Duodenal mucosa (tissue), 2 donors: Measurements from ENCODE around the gene SORCS2.

Experiments
- H3K27ac ChIP-seq: one replicate; pipeline ENCODE4 v1.7.0; 2013; ENCODE audit warnings: low read depth, low read length
- H3K27me3 ChIP-seq, 2 donors: one replicate each; pipeline ENCODE4 v1.7.0; 2013; ENCODE audit warnings: low read length in 2 of 2, control low read depth in 1 of 2; ENCODE audit not compliant: insufficient read depth in 2 of 2, control insufficient read depth in 1 of 2
- H3K36me3 ChIP-seq, 2 donors: one replicate each; pipeline ENCODE4 v1.7.0; 2013; ENCODE audit warnings: low read length in 2 of 2, control low read depth in 1 of 2; ENCODE audit not compliant: insufficient read depth in 2 of 2, control insufficient read depth in 1 of 2
- H3K4me1 ChIP-seq, 2 donors: one replicate each; pipeline ENCODE4 v1.7.0; 2013; ENCODE audit warnings: low read length in 2 of 2, control low read depth in 1 of 2; ENCODE audit not compliant: insufficient read depth in 2 of 2, control insufficient read depth in 1 of 2
- H3K4me3 ChIP-seq, 2 donors: one replicate each; pipeline ENCODE4 v1.7.0; 2013; ENCODE audit warnings: low read length in 2 of 2, low read depth in 1 of 2
- H3K9ac ChIP-seq, 2 donors: one replicate each; pipeline ENCODE4 v1.7.0; 2013; ENCODE audit warnings: low read length in 2 of 2, low read depth in 1 of 2
- H3K9me3 ChIP-seq, 2 donors: one replicate each; pipeline ENCODE4 v1.7.0; 2013; ENCODE audit warnings: low read length in 2 of 2, control low read depth in 1 of 2; ENCODE audit not compliant: control insufficient read depth in 1 of 2

Gene SORCS2

DNA sequence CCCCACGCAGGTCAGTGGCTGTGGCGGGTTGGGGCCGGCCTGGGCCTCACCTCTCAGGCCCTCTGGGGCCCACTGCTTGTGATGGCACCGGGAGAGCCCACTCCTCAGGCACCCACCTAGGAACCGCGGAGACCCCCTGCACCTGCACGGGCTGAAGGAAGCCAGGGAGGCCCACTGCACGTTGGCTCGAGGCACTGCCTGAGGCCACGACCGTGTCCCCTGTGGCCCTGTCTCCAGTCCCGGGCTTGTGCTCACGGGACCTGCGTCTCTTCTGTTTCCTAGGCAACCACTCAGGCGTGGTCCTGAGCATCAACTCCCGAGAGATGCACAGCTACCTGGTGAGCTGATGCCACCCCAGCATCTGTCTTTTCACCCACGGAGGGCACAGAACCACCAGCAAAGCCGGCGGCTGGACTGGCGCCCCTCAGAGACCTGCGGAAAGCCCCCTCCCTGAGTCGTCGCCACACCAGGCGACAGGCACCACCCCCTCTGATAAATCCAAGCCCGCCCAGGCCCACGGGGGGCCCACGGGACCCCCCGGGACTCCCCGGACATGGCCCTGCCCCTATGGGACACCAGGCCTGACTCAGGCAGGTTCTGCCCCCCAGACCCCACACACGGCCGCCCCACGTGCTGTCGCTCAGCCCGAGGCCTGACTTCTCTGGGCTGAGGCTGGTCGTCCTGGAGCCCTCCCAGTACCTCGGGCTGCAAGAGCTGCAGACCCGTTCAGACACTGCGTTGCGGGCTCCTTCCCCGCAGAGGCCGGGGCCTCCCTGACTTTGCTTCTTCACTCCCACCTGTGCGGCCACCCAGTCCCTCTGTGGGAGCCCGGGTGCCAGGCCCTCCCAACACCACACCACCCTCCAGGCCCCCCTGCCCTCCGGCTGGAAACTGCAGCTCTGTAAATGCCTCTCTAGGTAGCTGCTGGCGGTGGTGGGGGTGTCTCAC, 547.9 kb downstream of the SORCS2 start:
- Histone ChIP-seq H3K9ac (no peak overlapping the region), H3K27ac (no peak overlapping the region), H3K36me3 (no peaks in the 10 kb centered on the region), H3K27me3 (no peaks in the 10 kb centered on the region), H3K4me1 (no peaks in the 10 kb centered on the region), H3K9me3 (no peaks in the 10 kb centered on the region), H3K4me3 (no peak overlapping the region)

DNA sequence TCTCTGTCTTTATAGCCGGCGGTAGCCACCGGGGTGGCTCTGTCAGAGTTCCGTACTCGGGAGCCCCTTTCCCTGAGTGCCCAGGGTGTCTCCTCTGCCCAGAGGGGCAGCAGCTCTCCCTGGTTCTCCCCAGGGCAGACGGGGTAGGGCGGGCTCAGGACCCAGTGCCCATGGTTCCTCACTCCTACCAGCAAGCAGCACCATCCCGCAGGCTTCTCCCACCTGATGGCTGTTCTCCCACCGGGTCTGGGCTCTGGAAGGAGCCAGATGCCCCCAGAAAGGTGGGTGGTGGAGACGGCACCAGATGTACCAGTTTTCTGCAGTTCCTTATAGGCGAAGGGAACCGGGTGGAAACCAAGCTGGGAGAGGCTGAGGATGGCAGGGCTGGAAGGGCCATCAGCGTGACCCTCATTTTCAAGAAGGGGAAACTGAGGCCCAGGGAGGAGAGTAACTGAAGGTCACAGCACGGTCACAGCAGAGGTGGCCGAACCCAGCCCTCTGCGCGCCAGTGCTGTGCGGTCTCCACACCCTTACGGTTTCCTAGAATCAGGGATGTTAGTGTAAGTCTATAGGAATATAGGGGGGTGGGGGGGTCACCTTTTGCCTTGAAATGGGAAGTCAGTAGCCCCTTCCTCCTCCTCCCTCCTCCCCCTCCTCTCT, 548.7 kb downstream of the SORCS2 start:
- Histone ChIP-seq H3K4me3 (no peak overlapping the region), H3K4me1 (no peaks in the 10 kb centered on the region), H3K9me3 (no peaks in the 10 kb centered on the region), H3K27ac (no peak overlapping the region), H3K36me3 (no peaks in the 10 kb centered on the region), H3K9ac (no peak overlapping the region), H3K27me3 (no peaks in the 10 kb centered on the region)

DNA sequence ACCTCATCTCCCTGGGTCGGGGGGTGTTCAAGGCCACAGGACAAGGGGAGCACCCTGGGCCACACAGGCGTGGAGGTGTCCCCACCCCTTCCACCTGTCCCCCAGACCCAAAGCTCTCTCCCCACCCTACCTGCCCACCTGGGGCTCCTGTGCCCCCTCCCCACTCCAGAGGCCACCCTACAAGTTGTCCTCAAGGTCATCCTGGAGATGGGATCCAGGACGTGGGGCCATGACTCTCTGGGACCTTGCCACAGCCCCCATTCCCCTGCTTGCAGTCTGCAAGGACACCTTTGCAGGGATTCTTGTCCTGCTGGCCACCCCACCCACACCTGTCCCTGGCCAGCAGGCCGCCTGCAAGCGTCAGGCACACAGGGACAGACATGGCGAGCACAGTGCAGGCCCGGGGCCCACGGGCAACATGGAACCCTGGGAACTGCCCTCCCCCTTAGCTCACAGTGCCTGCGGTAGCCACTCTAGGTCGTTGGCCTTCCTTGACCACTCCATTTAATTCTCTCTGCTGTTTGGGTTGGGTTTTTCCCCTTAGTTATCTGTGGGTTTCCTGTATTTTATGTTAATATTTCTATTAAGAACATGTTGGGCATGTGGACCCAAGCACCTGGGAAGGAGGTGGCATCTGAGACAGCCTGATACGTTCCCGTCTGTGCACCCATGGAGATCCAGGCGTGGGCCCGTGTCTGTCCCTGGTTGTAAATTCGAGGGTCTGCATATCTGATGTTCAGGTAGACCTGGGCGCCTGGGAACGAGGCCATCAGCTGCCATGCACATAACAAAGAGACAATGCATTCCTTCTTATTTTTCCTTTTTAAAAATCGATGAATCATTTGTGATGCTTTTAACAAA, 549.8 kb downstream of the SORCS2 start:
- Histone ChIP-seq H3K27ac (no peak overlapping the region), H3K4me3 (no peak overlapping the region), H3K9ac (no peak overlapping the region), H3K27me3 (no peaks in the 10 kb centered on the region), H3K9me3 (no peaks in the 10 kb centered on the region), H3K4me1 (no peaks in the 10 kb centered on the region), H3K36me3 (no peaks in the 10 kb centered on the region)

DNA sequence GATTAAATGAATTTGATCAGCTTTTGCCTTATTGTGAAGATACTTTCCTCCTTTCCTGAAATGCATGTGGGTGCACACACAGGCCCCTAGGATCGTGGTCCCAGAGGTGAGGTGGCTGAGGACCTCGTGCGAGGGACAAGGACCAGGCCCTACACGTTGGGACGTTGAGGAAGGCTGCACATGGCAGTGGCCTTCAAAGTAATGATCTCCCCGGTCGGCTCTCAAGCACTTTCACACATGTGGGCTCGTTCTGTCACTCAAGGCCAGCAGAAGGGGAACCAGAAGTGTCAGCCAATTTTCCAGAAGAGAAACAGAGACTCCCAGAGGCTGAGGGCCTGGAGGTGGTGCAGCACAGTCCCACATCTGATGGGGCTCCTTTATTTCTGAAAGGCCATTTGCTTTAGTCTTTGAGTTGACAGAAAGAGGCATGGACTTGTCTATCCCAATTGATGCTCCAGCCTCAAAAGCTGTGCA, 550.5 kb downstream of the SORCS2 start:
- H3K36me3 ChIP-seq = no peaks in the 10 kb centered on the region
- no peaks in the 10 kb centered on the region for H3K9me3 ChIP-seq
- no peak overlapping the region for H3K9ac ChIP-seq
- no peaks in the 10 kb centered on the region for H3K4me1 ChIP-seq
- no peak overlapping the region for H3K4me3 ChIP-seq
- no peak overlapping the region for H3K27ac ChIP-seq
- H3K27me3 ChIP-seq = no peaks in the 10 kb centered on the region

DNA sequence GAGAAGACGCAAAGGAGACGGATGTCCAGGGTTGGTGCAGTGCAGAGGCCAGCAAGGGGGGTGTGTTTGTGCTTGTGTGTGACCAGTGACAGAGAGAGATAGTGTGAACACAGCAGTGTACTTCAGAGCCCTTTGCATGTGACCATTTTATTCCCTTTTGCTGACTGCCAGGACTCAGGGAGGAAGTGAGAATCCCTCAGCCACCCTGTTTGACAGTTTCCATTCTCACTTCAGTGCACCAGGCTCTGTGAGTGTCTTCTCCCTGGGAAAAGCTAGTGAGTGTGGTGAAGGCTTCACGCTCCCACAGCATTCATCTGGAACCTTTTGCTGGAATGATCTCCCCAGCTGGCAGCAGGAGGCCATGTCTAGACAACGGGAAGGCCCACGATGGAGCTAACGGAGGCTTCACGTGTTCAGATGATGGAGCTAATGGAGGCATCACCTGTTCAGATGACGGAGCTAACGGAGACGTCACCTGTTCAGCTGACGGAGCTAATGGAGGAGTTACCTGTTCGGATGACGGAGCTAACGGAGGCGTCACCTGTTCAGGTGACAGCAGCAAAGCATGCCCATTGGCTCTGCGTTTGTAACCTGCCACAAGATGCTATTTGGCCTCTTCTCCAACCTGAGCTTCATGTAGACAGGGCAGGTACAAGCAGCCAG, 551.9 kb downstream of the SORCS2 start:
- Histone ChIP-seq H3K9me3 (no peaks in the 10 kb centered on the region), H3K36me3 (no peaks in the 10 kb centered on the region), H3K27me3 (no peaks in the 10 kb centered on the region), H3K9ac (no peak overlapping the region), H3K27ac (no peak overlapping the region), H3K4me3 (no peak overlapping the region), H3K4me1 (no peaks in the 10 kb centered on the region)

DNA sequence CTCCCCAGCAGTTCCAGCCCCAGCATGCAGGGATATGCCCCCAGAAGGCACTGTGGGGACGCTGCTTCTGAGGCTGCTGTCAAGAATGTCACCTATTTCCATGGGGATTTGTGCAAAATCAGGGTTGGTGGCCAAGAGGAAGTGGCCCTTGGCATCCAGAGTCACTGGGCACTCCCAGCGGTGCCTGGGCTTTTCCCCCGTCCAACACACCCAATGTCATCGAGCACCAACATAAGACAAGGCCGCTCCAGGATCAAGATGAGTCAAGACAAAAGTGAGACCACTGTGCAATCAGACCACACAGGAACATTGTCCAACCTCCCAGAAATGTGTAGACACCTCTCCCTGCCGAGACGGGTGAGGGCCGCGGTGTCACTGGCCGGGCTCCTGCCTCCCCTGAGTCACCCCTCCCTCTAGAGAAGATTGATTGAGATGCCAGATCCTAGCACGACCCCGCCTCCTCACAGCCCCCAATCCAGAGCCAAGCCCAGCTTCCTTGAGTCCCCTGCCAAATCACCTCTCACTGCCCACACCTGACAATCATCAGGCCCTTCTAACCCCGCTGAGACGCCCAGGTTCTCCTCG, 553.1 kb downstream of the SORCS2 start:
- Histone ChIP-seq H3K4me1 (no peaks in the 10 kb centered on the region), H3K9ac (no peak overlapping the region), H3K36me3 (no peaks in the 10 kb centered on the region), H3K9me3 (no peaks in the 10 kb centered on the region), H3K27me3 (no peaks in the 10 kb centered on the region), H3K27ac (no peak overlapping the region), H3K4me3 (no peak overlapping the region)

DNA sequence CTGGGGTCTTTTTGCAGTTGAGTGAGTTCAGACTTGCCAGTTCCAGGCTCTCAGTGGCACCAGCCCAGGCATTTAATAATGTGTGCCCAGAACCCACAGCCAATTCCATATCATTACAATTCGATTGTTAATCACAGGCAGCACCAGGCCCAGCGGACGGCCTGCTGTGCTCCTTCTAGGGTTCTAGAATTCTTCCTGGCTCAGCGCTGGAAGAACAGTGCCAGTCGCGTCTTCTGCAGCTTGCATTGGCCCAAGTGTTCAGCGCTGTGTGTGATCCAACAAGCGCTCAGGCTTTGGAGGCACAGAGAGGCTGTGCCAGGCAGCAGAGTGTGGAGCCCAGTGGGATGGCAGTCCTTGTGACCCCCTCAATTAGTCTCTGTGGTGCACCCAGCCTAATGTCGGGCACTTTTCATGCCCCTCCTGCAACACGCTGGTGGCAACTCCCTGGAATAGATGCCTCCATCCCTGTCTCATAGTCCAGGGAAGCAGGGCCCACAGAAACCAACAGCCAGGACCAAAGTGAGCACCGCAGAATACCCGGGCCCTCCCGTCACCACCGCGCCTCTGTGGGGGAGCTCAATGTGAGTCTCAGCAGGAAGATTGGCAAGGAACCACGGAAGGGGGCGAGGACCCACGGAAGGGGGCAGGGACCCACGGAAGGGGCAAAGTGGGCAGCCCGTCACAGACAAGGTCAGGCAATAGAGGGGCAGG, 554.2 kb downstream of the SORCS2 start:
- Histone ChIP-seq H3K9ac (no peak overlapping the region), H3K4me1 (no peaks in the 10 kb centered on the region), H3K4me3 (no peak overlapping the region), H3K27me3 (no peaks in the 10 kb centered on the region), H3K9me3 (no peaks in the 10 kb centered on the region), H3K27ac (no peak overlapping the region), H3K36me3 (no peaks in the 10 kb centered on the region)

DNA sequence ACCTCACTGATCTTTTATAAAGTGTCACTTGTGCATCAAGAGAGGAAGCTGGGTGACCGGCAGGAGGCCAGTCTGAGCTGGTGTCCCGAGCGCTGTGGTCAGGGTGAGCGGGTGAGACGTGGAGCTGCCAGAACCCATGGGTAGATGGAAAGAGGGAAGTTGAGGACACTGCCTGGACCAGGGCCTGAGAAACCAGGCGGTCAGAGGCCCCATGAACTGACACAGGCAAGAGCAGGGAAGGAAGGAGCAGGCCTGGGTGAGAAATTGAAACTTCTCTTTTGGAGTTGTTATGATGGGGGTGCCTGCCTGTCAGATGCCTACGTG, 554.7 kb downstream of the SORCS2 start:
- no peaks in the 10 kb centered on the region for H3K27me3 ChIP-seq
- H3K27ac ChIP-seq = no peak overlapping the region
- no peaks in the 10 kb centered on the region for H3K4me1 ChIP-seq
- no peaks in the 10 kb centered on the region for H3K9me3 ChIP-seq
- H3K36me3 ChIP-seq = no peaks in the 10 kb centered on the region
- H3K9ac ChIP-seq = no peak overlapping the region
- H3K4me3 ChIP-seq = no peak overlapping the region

DNA sequence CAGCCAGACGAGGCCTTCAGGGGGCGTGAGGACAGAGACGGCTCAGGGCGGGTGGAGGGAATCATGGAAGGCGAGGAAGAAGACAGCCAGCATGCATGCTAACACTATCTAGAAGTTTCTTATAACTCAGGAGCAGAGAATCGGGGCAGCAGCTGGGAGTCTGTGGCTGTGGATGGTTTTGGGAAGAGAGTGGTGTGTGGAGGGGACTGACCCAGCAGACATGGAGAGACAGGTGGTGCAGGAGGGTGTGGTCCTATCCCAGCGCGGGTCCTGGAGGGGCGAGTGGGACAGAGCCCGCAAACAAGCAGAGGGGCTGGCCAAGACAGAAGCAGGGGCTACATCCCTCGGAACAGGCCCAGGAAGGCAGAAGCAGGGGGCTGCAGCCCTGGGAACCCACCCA, 555.2 kb downstream of the SORCS2 start:
- no peaks in the 10 kb centered on the region for H3K27me3 ChIP-seq
- no peak overlapping the region for H3K9ac ChIP-seq
- H3K9me3 ChIP-seq = no peaks in the 10 kb centered on the region
- no peak overlapping the region for H3K27ac ChIP-seq
- no peaks in the 10 kb centered on the region for H3K4me1 ChIP-seq
- H3K36me3 ChIP-seq = no peaks in the 10 kb centered on the region
- H3K4me3 ChIP-seq = no peak overlapping the region
